Rectal smooth muscle tissue (tissue), 1 donor: ENCODE data around the gene ADCY4.
"Not testable (repeated sequence)": the region's sequence is repeated elsewhere in the genome, so short reads cannot be mapped to it uniquely, and the experiment has no call there.

ENCODE experiments used
- H3K27ac ChIP-seq: one replicate; pipeline ENCODE4 v1.7.0; 2013; ENCODE audit warnings: low read depth, low read length, inconsistent platforms
- H3K27me3 ChIP-seq: one replicate; pipeline ENCODE4 v1.7.0; 2013; ENCODE audit warnings: low read length; ENCODE audit not compliant: control insufficient read depth, insufficient read depth
- H3K36me3 ChIP-seq: one replicate; pipeline ENCODE4 v1.7.0; 2013; ENCODE audit warnings: low read length; ENCODE audit not compliant: control insufficient read depth, insufficient read depth
- H3K4me1 ChIP-seq: one replicate; pipeline ENCODE4 v1.7.0; 2013; ENCODE audit warnings: low read length; ENCODE audit not compliant: control insufficient read depth, insufficient read depth
- H3K4me3 ChIP-seq: one replicate; pipeline ENCODE4 v1.7.0; 2013; ENCODE audit warnings: low read length
- H3K9ac ChIP-seq: one replicate; pipeline ENCODE4 v1.7.0; 2013; ENCODE audit warnings: low read length

Gene ADCY4

DNA sequence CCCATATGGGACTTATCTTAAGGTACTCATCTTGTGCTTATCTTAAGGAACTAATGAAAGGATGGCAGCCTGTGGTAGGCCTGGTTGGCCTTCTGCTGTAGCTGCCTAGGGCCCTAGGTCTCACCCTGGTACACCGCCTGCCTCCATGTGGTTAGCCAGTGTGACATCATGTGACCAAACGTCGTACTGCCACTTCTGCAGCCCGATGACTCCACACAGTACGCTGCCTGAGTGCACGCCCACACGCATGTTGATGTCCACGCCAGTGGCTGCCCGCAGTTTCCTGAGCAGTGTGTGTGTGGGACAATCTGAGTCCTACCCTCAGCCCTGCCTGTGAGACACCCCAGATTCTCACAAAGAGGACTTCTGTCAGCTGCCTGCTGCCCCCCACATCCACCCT is 5.1 kb downstream of the ADCY4 start:
- no peaks in the 10 kb centered on the region for H3K36me3 ChIP-seq
- H3K27ac ChIP-seq, result no peak overlapping the region
- H3K4me1 ChIP-seq, result no peaks in the 10 kb centered on the region
- peaks cover 7% of the 10 kb centered on the region for H3K27me3 ChIP-seq
- no peak overlapping the region for H3K4me3 ChIP-seq
- H3K9ac ChIP-seq, result no peak overlapping the region

GRCh38 chr14:24329073-24329663 is 5.7 kb downstream of the ADCY4 start:
- Histone ChIP-seq H3K4me3 (no peak overlapping the region), H3K27me3 (peaks cover 4% of the 10 kb centered on the region), H3K4me1 (no peaks in the 10 kb centered on the region), H3K36me3 (no peaks in the 10 kb centered on the region), H3K9ac (no peak overlapping the region), H3K27ac (no peak overlapping the region)

DNA sequence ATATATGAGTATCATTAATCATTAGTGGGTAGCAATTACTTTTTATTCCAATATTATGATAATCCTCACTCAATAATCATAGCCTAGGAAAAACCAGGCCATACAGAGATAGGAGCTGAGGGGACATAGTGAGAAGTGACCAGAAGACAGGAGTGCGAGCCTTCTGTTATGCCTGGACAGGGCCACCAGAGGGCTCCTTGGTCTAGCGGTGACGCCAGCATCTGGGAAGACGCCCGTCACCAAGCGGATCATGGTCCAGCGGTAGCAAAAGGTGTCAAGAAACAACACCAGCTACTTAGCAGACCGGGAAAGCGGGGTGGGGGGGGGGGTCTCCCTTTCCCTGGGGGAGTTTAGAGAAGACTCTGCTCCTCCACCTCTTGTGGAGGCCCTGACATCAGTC is 7.0 kb downstream of the ADCY4 start:
- not testable (repeated sequence) for H3K9ac ChIP-seq, H3K27me3 ChIP-seq, H3K4me1 ChIP-seq, H3K36me3 ChIP-seq, H3K27ac ChIP-seq, H3K4me3 ChIP-seq

DNA sequence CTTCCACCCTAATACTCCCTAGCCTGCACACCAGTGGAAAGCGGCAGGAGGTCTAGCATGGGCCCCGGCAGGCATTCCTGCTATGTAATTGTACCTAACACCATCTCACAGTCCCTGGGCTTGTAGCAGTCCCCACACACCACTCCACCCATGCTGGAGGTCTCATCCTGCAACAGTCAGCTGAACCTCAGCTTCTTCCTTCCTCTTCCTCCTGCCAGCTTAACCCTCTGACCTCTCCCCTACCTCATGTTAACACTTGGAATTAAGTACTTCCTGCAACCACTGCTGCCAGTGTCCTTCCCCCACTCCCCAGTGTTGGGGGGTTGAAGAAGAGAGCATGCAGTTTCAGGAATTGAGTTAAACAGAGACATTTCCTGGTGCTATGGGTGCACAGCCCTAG is 7.6 kb downstream of the ADCY4 start:
- Histone ChIP-seq H3K9ac (no peak overlapping the region), H3K4me3 (no peak overlapping the region), H3K36me3 (no peaks in the 10 kb centered on the region), H3K4me1 (no peaks in the 10 kb centered on the region), H3K27ac (no peak overlapping the region), H3K27me3 (peaks cover 3% of the 10 kb centered on the region)

DNA sequence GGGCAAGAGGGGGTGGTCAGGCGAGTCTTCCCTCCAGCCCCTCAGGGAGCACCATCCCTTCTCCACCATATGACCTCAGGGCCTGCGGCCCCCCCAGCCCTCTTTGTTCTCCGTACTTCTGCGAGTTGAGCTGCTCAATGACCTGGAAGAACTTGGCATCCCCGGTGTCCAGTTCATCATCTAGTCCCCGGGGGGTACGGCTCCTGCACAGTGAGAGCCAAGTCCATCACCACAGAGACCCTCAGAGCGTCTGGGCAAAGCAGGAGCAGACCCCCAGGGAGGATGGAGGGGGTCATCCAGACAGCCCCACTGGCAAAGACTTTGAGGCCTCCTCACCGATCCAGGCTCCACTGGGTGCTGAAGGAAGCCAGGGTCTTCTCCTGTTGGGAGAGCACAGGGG is 8.9 kb downstream of the ADCY4 start:
- Histone ChIP-seq H3K27me3 (peaks cover 3% of the 10 kb centered on the region), H3K4me1 (no peaks in the 10 kb centered on the region), H3K27ac (no peak overlapping the region), H3K36me3 (no peaks in the 10 kb centered on the region), H3K4me3 (no peak overlapping the region), H3K9ac (no peak overlapping the region)

DNA sequence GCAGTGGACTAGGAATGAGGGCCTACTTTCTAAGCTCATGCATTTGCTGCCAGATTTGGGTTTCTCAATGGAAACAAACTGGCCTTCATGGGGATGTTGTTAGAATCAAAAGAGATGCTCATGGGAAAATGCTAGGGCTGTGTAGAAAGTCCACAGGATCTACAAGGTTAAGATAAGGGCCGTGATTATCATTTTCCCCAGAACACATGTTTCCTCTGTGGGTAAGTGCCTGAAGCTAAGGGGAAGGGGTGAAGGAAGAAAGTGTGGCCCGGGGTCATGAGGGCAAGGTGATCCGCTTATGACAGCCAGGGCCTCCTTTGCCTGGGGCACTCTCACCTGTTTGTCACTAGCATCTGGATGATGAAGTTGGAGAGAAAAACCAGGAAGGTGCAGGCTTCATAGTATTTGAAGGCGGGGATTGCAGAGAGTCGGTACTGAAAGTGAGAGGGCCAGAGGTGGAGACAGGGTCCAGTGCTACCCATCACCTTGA is 9.8 kb downstream of the ADCY4 start:
- Histone ChIP-seq H3K27me3 (peaks cover 3% of the 10 kb centered on the region), H3K27ac (no peak overlapping the region)

DNA sequence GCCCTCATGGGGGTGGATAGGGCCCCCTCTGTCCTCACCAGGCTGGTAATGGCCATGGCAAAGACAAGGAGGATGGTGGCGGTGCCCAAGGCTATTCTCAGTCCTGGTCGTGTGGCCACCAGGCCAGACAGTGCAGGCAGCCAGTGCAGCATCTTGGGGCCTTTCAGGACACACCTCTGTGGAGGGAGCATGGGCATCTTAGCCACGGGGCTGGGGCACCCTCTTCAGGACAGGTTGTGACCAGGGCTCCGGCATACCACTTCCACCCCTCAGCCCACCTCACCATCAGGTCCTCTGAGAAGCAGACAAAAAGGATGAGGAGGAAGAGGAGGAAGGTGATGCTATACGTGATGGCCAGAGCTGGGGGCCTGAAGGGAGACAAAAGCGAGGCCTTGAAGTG is 10.8 kb downstream of the ADCY4 start:
- H3K36me3 ChIP-seq, result no peaks in the 10 kb centered on the region
- H3K4me1 ChIP-seq, result no peaks in the 10 kb centered on the region
- H3K9ac ChIP-seq, result no peak overlapping the region
- H3K27me3 ChIP-seq, result no peaks in the 10 kb centered on the region
- no peak overlapping the region for H3K27ac ChIP-seq
- no peak overlapping the region for H3K4me3 ChIP-seq

More for the DNA sequence above, 9.8 kb downstream of the ADCY4 start:
- Histone ChIP-seq H3K36me3 (no peaks in the 10 kb centered on the region), H3K4me1 (no peaks in the 10 kb centered on the region), H3K9ac (no peak overlapping the region), H3K4me3 (no peak overlapping the region)

GRCh38 chr14:24323341-24323740 is 11.5 kb downstream of the ADCY4 start:
- no peak overlapping the region for H3K9ac ChIP-seq
- H3K4me3 ChIP-seq, result no peak overlapping the region
- H3K4me1 ChIP-seq, result no peaks in the 10 kb centered on the region
- H3K27ac ChIP-seq, result no peak overlapping the region
- H3K27me3 ChIP-seq, result no peaks in the 10 kb centered on the region
- no peaks in the 10 kb centered on the region for H3K36me3 ChIP-seq

DNA sequence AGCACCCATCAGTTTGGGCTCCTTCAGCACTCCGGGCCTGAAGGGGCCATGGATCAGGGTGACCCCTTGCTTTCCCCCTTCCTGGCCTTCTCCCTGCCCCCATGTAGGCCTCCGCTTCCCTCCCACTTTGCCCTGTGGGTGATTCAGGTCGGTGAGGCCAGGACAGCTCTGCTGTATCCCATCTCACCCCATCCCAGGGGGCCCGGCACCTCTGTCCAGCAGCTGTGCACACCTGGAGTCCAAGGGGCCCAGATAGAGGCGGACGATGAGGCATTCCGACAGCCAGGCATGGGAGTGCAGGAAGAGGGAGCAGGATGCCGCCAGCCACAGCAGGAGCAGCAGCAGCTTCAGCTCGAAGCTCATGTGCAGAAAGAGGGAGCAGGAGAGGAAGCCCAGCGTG is 12.2 kb downstream of the ADCY4 start:
- no peaks in the 10 kb centered on the region for H3K36me3 ChIP-seq
- H3K9ac ChIP-seq, result no peak overlapping the region
- no peak overlapping the region for H3K27ac ChIP-seq
- H3K4me1 ChIP-seq, result no peaks in the 10 kb centered on the region
- H3K27me3 ChIP-seq, result no peaks in the 10 kb centered on the region
- no peak overlapping the region for H3K4me3 ChIP-seq

DNA sequence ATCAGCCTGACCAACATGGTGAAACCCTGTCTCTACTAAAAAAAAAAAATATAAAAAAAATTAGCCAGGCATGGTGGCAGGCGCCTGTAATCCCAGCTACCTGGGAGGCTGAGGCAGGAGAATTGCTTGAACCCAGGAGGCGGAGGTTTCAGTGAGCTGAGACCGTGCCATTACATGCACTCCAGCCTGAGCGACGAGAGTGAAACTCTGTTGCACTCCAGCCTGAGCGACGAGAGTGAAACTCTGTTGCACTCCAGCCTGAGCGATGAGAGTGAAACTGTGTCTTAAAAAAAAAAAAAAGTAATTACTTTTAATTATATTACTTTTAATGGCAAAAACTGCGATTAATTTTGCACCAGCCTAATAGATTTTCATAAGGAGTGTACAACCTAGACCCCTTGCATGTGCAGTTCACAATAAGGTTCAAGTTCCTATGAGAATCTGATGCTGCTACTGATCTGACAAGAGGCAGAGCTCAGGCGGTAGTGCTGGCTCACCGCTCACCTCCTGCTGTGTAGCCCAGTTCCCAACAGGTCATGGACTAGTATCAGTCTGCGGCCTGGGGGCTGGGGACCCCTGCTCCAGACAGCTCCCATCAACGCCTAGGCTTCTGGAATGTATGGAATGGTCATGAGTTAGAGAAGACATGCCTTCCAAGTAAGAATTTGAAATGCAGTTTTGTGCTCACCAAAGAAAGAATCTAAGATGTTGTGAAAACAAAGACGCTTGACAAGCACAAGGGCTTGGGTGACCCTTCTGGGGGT is 13.5 kb downstream of the ADCY4 start:
- Histone ChIP-seq H3K4me3 (no peak overlapping the region), H3K27ac (no peak overlapping the region), H3K36me3 (no peaks in the 10 kb centered on the region), H3K4me1 (no peaks in the 10 kb centered on the region), H3K27me3 (no peaks in the 10 kb centered on the region), H3K9ac (no peak overlapping the region)

GRCh38 chr14:24317141-24317928 is 17.5 kb downstream of the ADCY4 start:
- no peaks in the 10 kb centered on the region for H3K4me1 ChIP-seq
- no peaks in the 10 kb centered on the region for H3K27me3 ChIP-seq
- H3K9ac ChIP-seq, result no peak overlapping the region
- no peak overlapping the region for H3K4me3 ChIP-seq
- H3K27ac ChIP-seq, result no peak overlapping the region
- H3K36me3 ChIP-seq, result no peaks in the 10 kb centered on the region

DNA sequence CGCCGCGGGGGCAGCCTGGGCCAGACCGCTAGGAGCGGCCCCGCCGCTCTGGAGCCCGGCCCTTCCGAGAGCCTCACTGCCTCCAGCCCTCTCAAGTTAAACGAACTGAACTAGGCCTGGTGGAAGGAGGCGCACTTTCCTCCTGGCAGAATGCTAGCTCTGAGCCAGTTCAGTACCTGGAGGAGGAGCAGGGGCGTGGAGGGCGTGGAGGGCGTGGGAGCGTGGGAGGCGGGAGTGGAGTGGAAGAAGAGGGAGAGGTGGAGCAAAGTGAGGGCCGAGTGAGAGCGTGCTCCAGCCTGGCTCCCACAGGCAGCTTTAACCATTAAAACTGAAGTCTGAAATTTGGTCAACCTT is 18.3 kb downstream of the ADCY4 start:
- Histone ChIP-seq H3K9ac (no peak overlapping the region), H3K36me3 (no peaks in the 10 kb centered on the region), H3K27me3 (no peaks in the 10 kb centered on the region), H3K4me1 (no peaks in the 10 kb centered on the region), H3K4me3 (no peak overlapping the region), H3K27ac (no peak overlapping the region)
